HG03175 (cell line): ENCODE results near the gene STK38L.

ENCODE experiments used
- ATAC-seq: cut with Tn5 transposase; IDR thresholded peaks from one replicate; pipeline ENCODE4 v1.9.1; 2021; ENCODE audit warnings: mild to moderate bottlenecking, moderate library complexity; ENCODE audit not compliant: unreplicated experiment

The STK38L gene

DNA sequence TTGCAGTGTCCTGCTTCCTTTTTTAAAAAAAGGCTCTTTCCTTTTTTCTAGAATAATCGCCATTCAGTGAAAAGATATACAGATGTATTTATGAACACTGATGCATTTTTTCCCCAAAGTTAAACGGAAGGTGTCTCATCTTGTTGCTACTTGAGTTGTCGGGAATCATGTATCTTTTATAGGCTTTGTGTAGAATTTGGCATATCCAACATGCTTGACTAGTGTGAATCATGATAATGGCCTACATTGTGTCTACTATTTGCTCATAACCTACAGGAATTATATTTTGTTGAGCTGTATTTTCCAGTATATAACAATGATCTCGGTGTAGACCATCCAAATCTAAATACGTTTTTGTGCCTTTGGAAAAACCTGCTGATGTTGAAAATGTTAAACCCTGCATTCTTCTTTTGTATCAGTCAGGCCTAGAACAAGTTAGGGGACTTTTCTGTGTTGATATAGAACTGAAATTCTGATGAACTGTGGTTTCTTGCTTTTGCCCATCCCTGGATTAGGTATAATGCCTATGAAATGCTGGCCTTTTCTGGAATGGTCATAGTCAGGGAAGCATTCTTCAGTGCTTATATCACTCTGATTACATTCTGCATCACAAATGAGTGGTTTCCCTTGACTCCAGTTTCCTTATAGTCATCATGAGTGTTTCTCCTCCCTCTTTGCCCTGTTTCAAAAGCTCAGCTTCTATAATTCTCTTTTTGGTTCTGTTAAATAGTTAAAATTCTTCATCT lies 99.3 kb downstream of the STK38L start:
- no peak for ATAC-seq

GRCh38 chr12:27344246-27344645 lies 100.2 kb downstream of the STK38L start:
- ATAC-seq: no peak

DNA sequence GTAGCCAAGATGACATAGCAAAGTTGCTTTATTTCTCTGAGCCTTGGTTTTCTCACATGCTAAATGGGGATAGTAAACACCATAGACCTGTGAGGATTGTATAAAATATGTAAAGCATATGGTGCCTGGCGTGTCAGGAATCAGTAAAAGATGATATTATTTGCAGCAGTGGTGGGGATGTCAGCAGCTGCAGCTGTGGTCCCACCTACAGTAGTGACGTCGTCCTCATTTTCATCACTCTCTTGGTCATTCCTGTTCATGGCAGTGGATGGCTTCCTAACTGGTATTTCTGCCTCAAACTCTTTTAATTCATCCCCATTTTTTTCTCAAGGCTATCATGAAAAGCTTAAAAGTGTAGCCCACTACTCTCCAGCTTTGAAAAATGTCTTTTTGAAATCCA lies 100.7 kb downstream of the STK38L start:
- ATAC-seq: no peak

GRCh38 chr12:27345376-27345775 lies 101.3 kb downstream of the STK38L start:
- no peak for ATAC-seq

GRCh38 chr12:27347779-27348178 lies 103.7 kb downstream of the STK38L start:
- no peak for ATAC-seq

- no peak for ATAC-seq
These were observed 107.4 kb downstream of the STK38L start for GRCh38 chr12:27351476-27351875.

GRCh38 chr12:27355486-27355885 lies 111.4 kb downstream of the STK38L start:
- no peak for ATAC-seq

- no peak for ATAC-seq
These were observed 111.9 kb downstream of the STK38L start for GRCh38 chr12:27355979-27356378.

GRCh38 chr12:27359578-27360340 lies 115.7 kb downstream of the STK38L start:
- ATAC-seq: no peak

- ATAC-seq: no peak
These were observed 117.3 kb downstream of the STK38L start for GRCh38 chr12:27361372-27361771.

- ATAC-seq: no peak
These were observed 122.5 kb downstream of the STK38L start for GRCh38 chr12:27366621-27367020.

- no peak for ATAC-seq
These were observed 123.0 kb downstream of the STK38L start for GRCh38 chr12:27367078-27367477.
